GM21390 (cell line): ENCODE data around the gene PLIN4.
"Not testable (repeated sequence)": the region's sequence is repeated elsewhere in the genome, so short reads cannot be mapped to it uniquely, and the experiment has no call there.

Experiments
- ATAC-seq: cut with Tn5 transposase; IDR thresholded peaks from one replicate; pipeline ENCODE4 v1.9.1; 2021; ENCODE audit not compliant: unreplicated experiment

The PLIN4 gene

GRCh38 chr19:4547303-4548237 lies 29.3 kb upstream of the PLIN4 start:
- ATAC-seq = no peak

GRCh38 chr19:4543842-4544647 lies 25.8 kb upstream of the PLIN4 start:
- ATAC-seq = no peak

GRCh38 chr19:4542896-4543841 lies 24.9 kb upstream of the PLIN4 start:
- ATAC-seq = no peak

GRCh38 chr19:4541806-4542145 lies 23.5 kb upstream of the PLIN4 start:
- not testable (repeated sequence) for ATAC-seq

- no peak for ATAC-seq
Measured at GRCh38 chr19:4541114-4541805, 23.0 kb upstream of the PLIN4 start.

- ATAC-seq = no peak
Measured at GRCh38 chr19:4539693-4540581, 21.7 kb upstream of the PLIN4 start, which contains the start of gene LRG1. Gene LRG1 (minus strand): TSS chr19:4540036. CDS start chr19:4540013, 23 bp downstream.

GRCh38 chr19:4539169-4539692 lies 20.9 kb upstream of the PLIN4 start:
- no peak for ATAC-seq

GRCh38 chr19:4538601-4538954 lies 20.3 kb upstream of the PLIN4 start:
- ATAC-seq = no peak

GRCh38 chr19:4537953-4538600 lies 19.8 kb upstream of the PLIN4 start:
- ATAC-seq = no peak

GRCh38 chr19:4536798-4537197 lies 18.5 kb upstream of the PLIN4 start:
- ATAC-seq = no peak

- no peak for ATAC-seq
Measured at GRCh38 chr19:4534836-4535658, 16.8 kb upstream of the PLIN4 start, which contains the start of gene PLIN5. Gene PLIN5 (minus strand): TSS chr19:4535224. CDS start chr19:4534074, 1,150 bp downstream.

GRCh38 chr19:4533835-4534424 lies 15.6 kb upstream of the PLIN4 start:
- ATAC-seq = no peak

GRCh38 chr19:4533334-4533733 lies 15.0 kb upstream of the PLIN4 start:
- ATAC-seq = no peak

- ATAC-seq = no peak
Measured at GRCh38 chr19:4531562-4532165, 13.4 kb upstream of the PLIN4 start.

GRCh38 chr19:4529924-4530522 lies 11.7 kb upstream of the PLIN4 start:
- ATAC-seq = no peak

- no peak for ATAC-seq
Measured at GRCh38 chr19:4528843-4529242, 10.6 kb upstream of the PLIN4 start.
